Caco-2 (cell line): ENCODE measurements around the gene LAMB3. TPM values are rescaled to one million over a fixed set of nuclear protein-coding genes. Genes with fewer than 3 reads are reported as not detected.

ENCODE experiments used
- BruUV-seq: library from RNA; stranded (reverse); fragments of 400-500 nt; replicated peaks from 2 replicates; lab custom pipeline; 2021; lab: Mats Ljungman, UMichigan
- CTCF ChIA-PET: fragments of 300-600 bp; sonication (Branson Sonifier 250); formaldehyde crosslinking; loops from one replicate; lab custom pipeline; 2022; ENCODE audit warnings: antibody characterized with exemption; lab: Charles Lee
- POLR2A ChIA-PET: fragments of 300-600 bp; sonication (Branson Sonifier 250); formaldehyde crosslinking; loops from one replicate; lab custom pipeline; 2022; ENCODE audit warnings: antibody characterized with exemption; lab: Charles Lee
- DNase-seq, 2 experiments: peaks; one replicate each; pipeline versions ENCODE4 v3.0.0 to v3.0.0-alpha.2; 2020 to 2022
- H3K27me3 ChIP-seq: replicated peaks from 2 replicates; pipeline ENCODE4 v1.6.0; 2011; ENCODE audit warnings: low read length; ENCODE audit not compliant: control insufficient read depth, insufficient read depth
- H3K36me3 ChIP-seq: 2 replicates; pipeline ENCODE4 v1.5.1; 2011; ENCODE audit warnings: low read length; ENCODE audit not compliant: control insufficient read depth, insufficient read depth
- H3K4me1 ChIP-seq: fragments of 250-450 bp; sonication (Bioruptor Pico); 2 replicates; pipeline ENCODE4 v1.5.1; 2020; ENCODE audit warnings: mild to moderate bottlenecking
- H3K4me3 ChIP-seq: 2 replicates; pipeline ENCODE4 v1.5.1; 2011; ENCODE audit warnings: low read depth, mild to moderate bottlenecking, control low read depth, low read length
- H3K9me3 ChIP-seq: fragments of 250-450 bp; sonication (Bioruptor Pico); 2 replicates; pipeline ENCODE4 v1.5.1; 2020; ENCODE audit warnings: mild to moderate bottlenecking, moderate library complexity
- H3K27ac Mint-ChIP-seq: one replicate; pipeline ENCODE4 v1.8.0; 2022; ENCODE audit warnings: mixed read lengths; ENCODE audit not compliant: unreplicated experiment
- H3K27me3 Mint-ChIP-seq: one replicate; pipeline ENCODE4 v1.8.0; 2022; ENCODE audit warnings: mixed read lengths; ENCODE audit not compliant: insufficient read depth, unreplicated experiment
- H3K36me3 Mint-ChIP-seq: one replicate; pipeline ENCODE4 v1.8.0; 2022; ENCODE audit warnings: mild to moderate bottlenecking, mixed read lengths; ENCODE audit not compliant: insufficient read depth, unreplicated experiment
- H3K4me1 Mint-ChIP-seq: one replicate; pipeline ENCODE4 v1.8.0; 2022; ENCODE audit warnings: low read depth, mixed read lengths; ENCODE audit not compliant: unreplicated experiment
- H3K4me3 Mint-ChIP-seq: one replicate; pipeline ENCODE4 v1.8.0; 2022; ENCODE audit warnings: mild to moderate bottlenecking, moderate library complexity, mixed read lengths; ENCODE audit not compliant: unreplicated experiment
- H3K9me3 Mint-ChIP-seq: one replicate; pipeline ENCODE4 v1.8.0; 2022; ENCODE audit warnings: mixed read lengths; ENCODE audit not compliant: unreplicated experiment
- intact Hi-C: fragments of 100-400 bp; cut with micrococcal nuclease; formaldehyde crosslinking; loops from one replicate; pipeline ENCODE4 v1.10.0; 2022; ENCODE audit not compliant: unreplicated experiment
- total RNA-seq: library from RNA; stranded (reverse); gene quantifications from 2 replicates; pipeline ENCODE4 v1.2.3, GENCODE V29; 2022
- TF ChIP-seq, protein P1 (sequence below), 2 experiments: fragments of 200-600 bp in 1 of 2; IDR thresholded peaks; 1 replicate in 1 of 2; 2 replicates in 1 of 2; pipeline versions ENCODE4 v1.5.1 to v1.8.0; 2011 to 2022; ENCODE audit warnings: antibody characterized with exemption in 1 of 2, control low read depth in 1 of 2, inconsistent platforms in 1 of 2, low read depth in 1 of 2, low read length in 1 of 2, mild to moderate bottlenecking in 1 of 2, moderate library complexity in 1 of 2; ENCODE audit not compliant: insufficient read depth in 1 of 2, severe bottlenecking in 1 of 2, unreplicated experiment in 1 of 2

LAMB3 gene
- total RNA-seq, 1 experiment from 2014 or later, result 125 TPM

DNA sequence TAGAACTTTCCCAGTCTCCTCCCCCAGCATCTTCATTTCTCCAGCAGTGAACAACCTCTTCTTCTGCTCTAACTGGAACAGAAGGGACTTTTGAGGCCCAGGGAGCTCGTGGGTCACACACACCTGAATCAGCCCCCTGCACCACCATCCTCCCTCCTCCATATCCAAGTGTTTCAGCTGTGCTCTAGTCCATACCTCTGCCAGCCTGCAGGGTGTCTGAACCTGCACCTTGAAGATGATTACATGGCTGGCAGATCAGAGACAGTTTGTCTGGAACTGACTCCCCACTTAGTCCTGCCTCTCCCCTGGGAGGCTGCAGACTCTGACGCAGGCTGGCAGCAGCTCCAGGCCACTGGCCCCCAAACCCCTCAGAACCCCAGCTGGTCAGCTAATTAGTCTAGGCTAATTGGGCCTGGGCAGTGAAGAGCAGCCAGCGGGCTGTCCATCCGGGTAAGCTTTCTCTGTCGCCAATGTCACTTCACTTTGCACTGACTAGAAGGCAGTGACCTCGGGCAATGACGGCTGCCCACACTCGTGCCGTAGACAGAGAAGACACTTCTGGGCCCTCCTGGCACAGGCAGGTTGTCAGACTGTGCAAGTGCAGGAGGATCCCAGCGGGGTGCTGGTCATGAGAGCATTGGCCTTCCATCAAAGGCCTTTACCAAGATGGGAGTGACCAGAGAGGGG, 56.5 kb downstream of the LAMB3 start:
- TF ChIP-seq, protein P1, sequence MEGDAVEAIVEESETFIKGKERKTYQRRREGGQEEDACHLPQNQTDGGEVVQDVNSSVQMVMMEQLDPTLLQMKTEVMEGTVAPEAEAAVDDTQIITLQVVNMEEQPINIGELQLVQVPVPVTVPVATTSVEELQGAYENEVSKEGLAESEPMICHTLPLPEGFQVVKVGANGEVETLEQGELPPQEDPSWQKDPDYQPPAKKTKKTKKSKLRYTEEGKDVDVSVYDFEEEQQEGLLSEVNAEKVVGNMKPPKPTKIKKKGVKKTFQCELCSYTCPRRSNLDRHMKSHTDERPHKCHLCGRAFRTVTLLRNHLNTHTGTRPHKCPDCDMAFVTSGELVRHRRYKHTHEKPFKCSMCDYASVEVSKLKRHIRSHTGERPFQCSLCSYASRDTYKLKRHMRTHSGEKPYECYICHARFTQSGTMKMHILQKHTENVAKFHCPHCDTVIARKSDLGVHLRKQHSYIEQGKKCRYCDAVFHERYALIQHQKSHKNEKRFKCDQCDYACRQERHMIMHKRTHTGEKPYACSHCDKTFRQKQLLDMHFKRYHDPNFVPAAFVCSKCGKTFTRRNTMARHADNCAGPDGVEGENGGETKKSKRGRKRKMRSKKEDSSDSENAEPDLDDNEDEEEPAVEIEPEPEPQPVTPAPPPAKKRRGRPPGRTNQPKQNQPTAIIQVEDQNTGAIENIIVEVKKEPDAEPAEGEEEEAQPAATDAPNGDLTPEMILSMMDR (IDR thresholded peaks at IDR 0.05; ENCODE audit: insufficient read depth in 1 of 2, low read depth in 1 of 2, low read length in 1 of 2, severe bottlenecking in 1 of 2, unreplicated experiment in 1 of 2), result no peak
- no peaks in the 10 kb centered on the region for H3K9me3 ChIP-seq
- no peaks in the 10 kb centered on the region; the same call in 1 of the 2 replicates for H3K27me3 ChIP-seq
- H3K4me1 ChIP-seq, result no peaks in the 10 kb centered on the region; the same call in 1 of the 2 replicates
- Mint-ChIP-seq H3K27ac (no peak overlapping the region), H3K4me3 (no peak overlapping the region), H3K36me3 (no peaks in the 10 kb centered on the region), H3K27me3 (peaks cover 17% of the 10 kb centered on the region), H3K9me3 (peaks cover 9% of the 10 kb centered on the region), H3K4me1 (no peaks in the 10 kb centered on the region)
- BruUV-seq, result no TSS peak
- H3K36me3 ChIP-seq, result no peaks in the 10 kb centered on the region
- DNase-seq, result no peak
- no peak overlapping the region for H3K4me3 ChIP-seq
- CTCF ChIA-PET, result interaction anchor here (0.7 kb wide), 1 partner anchor 53 kb away, joined by 5 read pairs; no protein-coding TSS in a partner anchor
- intact Hi-C loops, result no loop called here
- POLR2A ChIA-PET, result no interaction called here

DNA sequence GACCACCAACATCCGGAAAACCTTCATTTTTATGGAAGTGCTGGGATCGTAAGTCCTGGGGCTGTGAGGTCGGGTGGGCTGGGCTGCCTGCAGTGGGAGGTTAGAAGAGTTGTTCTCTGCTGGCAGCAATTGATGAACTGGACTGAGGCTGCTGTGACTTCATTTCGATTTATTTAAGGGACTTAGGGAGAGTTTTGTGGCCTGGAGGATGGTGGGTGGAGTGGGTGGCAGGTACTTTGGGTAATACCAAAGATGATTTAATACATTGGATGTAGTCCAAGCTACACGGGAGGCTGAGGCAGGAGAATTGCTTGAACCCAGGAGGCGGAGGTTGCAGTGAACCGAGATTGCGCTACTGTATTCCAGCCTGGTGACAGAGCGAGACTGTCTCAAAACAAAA, 57.2 kb downstream of the LAMB3 start:
- TF ChIP-seq, protein P1 (IDR thresholded peaks at IDR 0.05; ENCODE audit: insufficient read depth in 1 of 2, low read depth in 1 of 2, low read length in 1 of 2, severe bottlenecking in 1 of 2, unreplicated experiment in 1 of 2), result no peak
- no peaks in the 10 kb centered on the region; the same call in 1 of the 2 replicates for H3K4me1 ChIP-seq
- H3K9me3 ChIP-seq, result no peaks in the 10 kb centered on the region
- BruUV-seq, result no TSS peak
- H3K27ac Mint-ChIP-seq, result no peak overlapping the region
- H3K4me3 Mint-ChIP-seq, result no peak overlapping the region
- H3K4me3 ChIP-seq, result no peak overlapping the region
- H3K27me3 Mint-ChIP-seq, result peaks cover 20% of the 10 kb centered on the region
- H3K36me3 Mint-ChIP-seq, result no peaks in the 10 kb centered on the region
- no peak for DNase-seq
- H3K9me3 Mint-ChIP-seq, result peaks cover 9% of the 10 kb centered on the region
- no peaks in the 10 kb centered on the region; the same call in 1 of the 2 replicates for H3K27me3 ChIP-seq
- H3K36me3 ChIP-seq, result no peaks in the 10 kb centered on the region
- intact Hi-C loops, result no loop called here
- POLR2A ChIA-PET, result no interaction called here
- CTCF ChIA-PET, result no interaction called here
- no peaks in the 10 kb centered on the region for H3K4me1 Mint-ChIP-seq

DNA sequence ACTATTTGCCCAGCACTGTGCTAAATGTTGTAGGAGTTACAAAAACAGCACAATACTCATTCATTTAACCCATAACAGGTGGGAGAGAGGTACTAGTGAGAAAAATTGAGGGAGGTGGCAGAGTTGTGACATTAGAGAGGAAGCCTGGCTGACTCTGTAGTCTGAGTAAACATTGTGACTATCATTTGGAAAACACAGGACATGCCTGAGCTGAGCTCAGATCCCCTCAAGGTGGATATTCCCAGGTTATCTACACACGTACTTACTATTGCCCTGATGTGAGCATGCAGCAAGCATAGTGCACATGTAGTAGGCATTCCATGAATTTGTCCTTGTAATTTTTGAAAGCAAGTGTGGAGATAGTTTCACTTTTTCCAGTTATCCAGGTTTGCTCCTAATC, 57.8 kb downstream of the LAMB3 start:
- H3K27ac Mint-ChIP-seq, result no peak overlapping the region
- H3K4me1 ChIP-seq, result no peaks in the 10 kb centered on the region; the same call in 1 of the 2 replicates
- H3K27me3 ChIP-seq, result no peaks in the 10 kb centered on the region; the same call in 1 of the 2 replicates
- no peaks in the 10 kb centered on the region for H3K36me3 ChIP-seq
- H3K27me3 Mint-ChIP-seq, result peaks cover 17% of the 10 kb centered on the region
- ChIA-PET CTCF (no interaction called here), POLR2A (no interaction called here)
- no peaks in the 10 kb centered on the region for H3K4me1 Mint-ChIP-seq
- no peak overlapping the region for H3K4me3 Mint-ChIP-seq
- H3K36me3 Mint-ChIP-seq, result no peaks in the 10 kb centered on the region
- intact Hi-C loops, result loop anchor here (1.0 kb wide), 1 partner anchor 9 kb away; no protein-coding TSS in a partner anchor
- no peaks in the 10 kb centered on the region for H3K9me3 ChIP-seq
- H3K9me3 Mint-ChIP-seq, result peaks cover 9% of the 10 kb centered on the region
- H3K4me3 ChIP-seq, result no peak overlapping the region
- no peak for DNase-seq
- TF ChIP-seq, protein P1 (IDR thresholded peaks at IDR 0.05; ENCODE audit: insufficient read depth in 1 of 2, low read depth in 1 of 2, low read length in 1 of 2, severe bottlenecking in 1 of 2, unreplicated experiment in 1 of 2), result no peak
- no TSS peak for BruUV-seq
